SK-N-MC (cell line): ENCODE results near the gene SIRT7.

Experiments
- DNase-seq: peaks from one replicate; pipeline ENCODE4 v3.0.0-alpha.2; 2011; ENCODE audit warnings: low read depth, low spot score
- H3K27ac ChIP-seq: fragments of 200-600 bp; sonication (generic); 2 replicates; pipeline ENCODE4 v1.5.1; 2016; ENCODE audit warnings: mixed run types
- H3K36me3 ChIP-seq: fragments of 200-600 bp; sonication (generic); 2 replicates; pipeline ENCODE4 v1.6.1; 2017; ENCODE audit warnings: antibody characterized with exemption, low read length, mixed read lengths; ENCODE audit not compliant: insufficient read depth
- H3K4me3 ChIP-seq: fragments of 200-600 bp; sonication (generic); 2 replicates; pipeline ENCODE4 v1.5.1; 2016
- H3K9ac ChIP-seq: fragments of 200-600 bp; sonication (generic); 2 replicates; pipeline ENCODE4 v1.8.0; 2017; ENCODE audit warnings: mixed run types, mixed read lengths; ENCODE audit not compliant: insufficient read length
- H3K9me3 ChIP-seq: fragments of 200-600 bp; sonication (generic); 2 replicates; pipeline ENCODE4 v1.6.1; 2017; ENCODE audit warnings: low read depth, mild to moderate bottlenecking, antibody characterized with exemption, low read length, moderate library complexity, mixed read lengths
- EZH2 ChIP-seq: fragments of 200-600 bp; sonication (generic); IDR thresholded peaks from one replicate; pipeline ENCODE4 v1.6.1; 2017; ENCODE audit warnings: antibody characterized with exemption
- FOXP2 ChIP-seq: optimal IDR thresholded peaks from 2 replicates; pipeline ENCODE3; 2011; ENCODE audit warnings: mild to moderate bottlenecking, moderate library complexity; ENCODE audit not compliant: insufficient read depth; ENCODE audit errors: extremely low read length, control extremely low read depth
- POLR2AphosphoS5 ChIP-seq: IDR thresholded peaks from 2 replicates; pipeline ENCODE4 v1.6.1; 2012; ENCODE audit warnings: mild to moderate bottlenecking, low read depth, low read length, borderline replicate concordance

The SIRT7 gene

DNA sequence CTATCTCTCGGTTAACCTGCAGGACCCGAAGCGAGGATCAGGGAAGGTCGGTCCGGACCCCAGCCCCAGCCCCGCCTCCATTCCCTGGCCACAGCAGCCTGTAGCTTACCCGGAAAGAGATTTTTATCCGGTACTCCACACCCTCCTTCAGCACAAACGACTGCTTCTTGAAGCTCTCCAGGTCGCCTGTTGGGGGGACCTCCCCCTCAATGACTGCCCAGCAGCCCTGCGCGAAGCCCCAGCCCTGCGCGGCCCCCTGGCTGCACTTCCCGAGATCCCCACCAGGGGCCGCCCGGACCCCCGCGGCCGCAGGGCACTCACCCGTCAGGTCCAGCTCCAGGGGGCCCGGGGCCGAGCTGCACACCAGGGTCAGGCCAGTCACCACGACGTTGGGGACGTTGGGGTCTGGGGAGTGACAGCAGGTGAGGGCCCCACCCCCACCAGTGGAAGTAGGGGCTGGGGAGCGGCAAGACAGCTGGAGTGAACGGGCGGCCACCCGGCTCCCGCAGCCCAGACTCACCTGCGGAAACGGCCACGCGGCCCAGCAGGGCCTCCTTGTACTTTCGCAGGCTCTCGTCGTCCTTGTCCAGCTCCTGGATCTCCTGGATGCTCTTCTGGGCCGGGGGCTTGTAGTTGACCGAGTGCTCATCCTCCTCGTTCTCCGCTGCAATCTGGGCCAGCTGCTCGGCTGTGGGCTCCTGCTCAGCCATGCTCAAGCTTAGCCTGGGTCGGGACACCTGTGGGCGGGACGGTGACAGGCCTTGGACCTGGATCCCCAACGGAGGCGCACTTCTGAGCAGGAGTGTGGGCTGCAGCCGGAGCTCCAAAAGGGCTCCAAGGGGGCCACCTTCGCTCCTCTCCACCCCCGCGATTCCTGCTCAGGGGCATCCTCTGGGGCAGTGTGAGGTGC, 48.5 kb downstream of the SIRT7 start:
- no peaks in the 10 kb centered on the region for H3K9me3 ChIP-seq
- H3K4me3 ChIP-seq: peak overlapping the region; percentile 82
- TF ChIP-seq FOXP2 (no peak), POLR2AphosphoS5 (no peak; the same call in 1 of the 2 replicates), EZH2 (no peak)
- H3K36me3 ChIP-seq: peaks cover 29% of the 10 kb centered on the region
- peak overlapping the region; percentile 94 for H3K9ac ChIP-seq
- H3K27ac ChIP-seq: peak overlapping the region; percentile 91
- no peak for DNase-seq

DNA sequence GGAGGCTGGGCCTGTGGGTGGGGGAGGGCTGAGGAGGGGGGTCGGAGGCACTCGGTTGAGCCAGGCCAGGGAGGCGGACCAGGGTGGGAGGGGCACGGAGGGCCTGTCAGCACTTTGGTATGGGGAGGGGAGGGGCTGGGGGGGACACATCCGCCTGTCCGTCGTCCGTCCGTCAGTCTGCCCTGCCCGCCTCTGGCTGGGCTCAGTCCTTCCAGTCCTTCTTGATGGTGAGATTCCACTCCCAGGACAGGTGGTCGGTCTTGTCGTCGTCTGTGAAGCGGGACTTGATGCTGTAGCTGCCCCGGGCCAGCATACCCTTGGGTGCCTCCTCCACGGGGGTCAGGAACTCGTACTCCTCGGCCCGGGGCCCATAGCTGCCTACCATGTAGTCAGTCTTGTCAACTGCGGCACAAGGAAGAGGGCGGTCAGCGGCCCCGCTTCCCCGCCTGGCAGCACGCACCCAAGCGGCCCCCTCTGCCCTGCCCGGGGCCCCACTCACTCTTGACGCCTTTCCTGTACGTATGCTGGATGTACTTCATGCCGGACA, 49.2 kb downstream of the SIRT7 start:
- no peak for DNase-seq
- peak overlapping the region; percentile 91 for H3K27ac ChIP-seq
- TF ChIP-seq FOXP2: no peak
- no peak; the same call in 1 of the 2 replicates for TF ChIP-seq POLR2AphosphoS5
- no peak for TF ChIP-seq EZH2
- H3K36me3 ChIP-seq: peaks cover 29% of the 10 kb centered on the region
- no peak overlapping the region for H3K4me3 ChIP-seq
- H3K9me3 ChIP-seq: no peaks in the 10 kb centered on the region
- no peak overlapping the region for H3K9ac ChIP-seq

DNA sequence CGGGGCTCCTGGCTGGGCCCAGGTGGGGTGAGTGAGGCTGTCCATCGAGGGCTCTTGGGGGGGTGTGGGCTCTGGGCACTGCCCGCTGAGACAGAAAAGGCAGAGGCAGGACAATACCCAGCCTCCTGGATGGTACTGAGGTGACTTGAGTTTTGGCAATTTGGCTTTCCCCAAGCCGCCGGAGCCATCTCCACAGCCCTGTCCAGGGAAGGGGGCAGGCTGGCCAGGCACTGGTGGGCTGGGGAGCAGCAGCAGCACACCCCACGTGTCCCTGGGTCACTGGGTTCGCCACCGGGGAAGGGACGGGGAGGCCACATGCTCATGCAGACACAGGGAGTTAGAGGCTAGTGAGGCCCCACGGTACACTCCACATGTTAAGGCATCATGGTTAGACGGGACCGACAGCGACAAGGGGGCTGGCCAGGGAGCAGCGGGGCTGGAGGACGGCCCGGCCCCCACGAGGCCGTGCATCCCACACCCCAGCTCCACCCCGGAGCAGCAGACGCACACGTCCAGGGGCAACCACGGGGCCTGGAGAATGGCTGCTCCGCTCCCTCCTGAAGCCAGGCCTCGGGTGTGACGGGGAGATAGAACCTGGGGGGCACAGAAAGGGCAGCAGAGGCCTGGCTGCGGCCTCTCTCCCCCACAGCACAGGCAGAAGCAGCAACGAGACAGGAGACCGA, 49.8 kb downstream of the SIRT7 start:
- no peaks in the 10 kb centered on the region for H3K9me3 ChIP-seq
- peak overlapping the region; percentile 16 for H3K9ac ChIP-seq
- peak overlapping the region; percentile 91 for H3K27ac ChIP-seq
- H3K4me3 ChIP-seq: no peak overlapping the region; the same call in 1 of the 2 replicates
- peaks cover 30% of the 10 kb centered on the region for H3K36me3 ChIP-seq
- no peak for DNase-seq
- TF ChIP-seq EZH2 (no peak), POLR2AphosphoS5 (no peak), FOXP2 (no peak)

DNA sequence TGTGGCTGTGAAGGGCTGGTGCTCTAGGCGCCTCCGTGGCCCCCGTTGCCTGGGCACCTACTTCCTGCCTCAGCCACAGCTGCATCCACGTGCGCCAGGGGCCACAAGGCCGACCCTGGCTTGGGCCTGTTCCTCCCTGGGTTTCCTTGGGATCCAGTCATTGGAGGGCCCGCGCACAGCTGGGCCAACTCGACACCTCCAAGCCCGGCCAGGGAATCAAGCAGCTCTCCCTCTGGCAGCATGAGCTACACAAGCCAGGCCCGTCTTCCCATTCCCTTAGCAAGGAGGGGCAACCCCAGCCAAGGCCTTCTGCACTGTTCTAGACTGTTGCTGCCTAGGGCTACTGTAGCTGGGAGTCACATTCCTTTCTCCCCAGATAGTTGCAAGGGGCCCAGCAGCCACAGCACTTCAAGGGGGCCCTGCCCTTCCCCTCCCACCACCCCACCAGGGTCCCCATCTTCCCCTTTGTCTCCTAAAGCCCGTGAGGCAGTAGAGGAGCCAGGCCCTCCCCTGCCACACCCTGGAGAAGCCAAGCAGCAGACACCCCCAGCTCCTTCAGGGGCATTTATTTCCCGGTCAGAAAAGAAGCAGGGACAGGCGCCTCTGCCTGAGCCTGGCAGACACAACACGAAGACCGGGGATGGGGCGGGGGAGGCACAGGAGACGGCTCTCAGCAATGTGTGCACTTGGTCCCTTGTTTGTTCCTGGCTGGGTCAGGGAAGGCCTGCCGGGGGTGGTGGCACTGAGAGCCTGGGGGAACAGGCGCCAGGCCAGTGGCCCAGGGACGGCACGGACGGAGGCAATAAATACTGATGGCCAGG, 50.6 kb downstream of the SIRT7 start:
- Histone ChIP-seq H3K36me3 (peaks cover 31% of the 10 kb centered on the region), H3K27ac (peak overlapping the region; percentile 91), H3K4me3 (no peak overlapping the region; the same call in 1 of the 2 replicates), H3K9me3 (no peaks in the 10 kb centered on the region), H3K9ac (peak overlapping the region; percentile 16)
- TF ChIP-seq FOXP2: no peak
- no peak for TF ChIP-seq EZH2
- TF ChIP-seq POLR2AphosphoS5: peak; percentile 77
- no peak for DNase-seq

DNA sequence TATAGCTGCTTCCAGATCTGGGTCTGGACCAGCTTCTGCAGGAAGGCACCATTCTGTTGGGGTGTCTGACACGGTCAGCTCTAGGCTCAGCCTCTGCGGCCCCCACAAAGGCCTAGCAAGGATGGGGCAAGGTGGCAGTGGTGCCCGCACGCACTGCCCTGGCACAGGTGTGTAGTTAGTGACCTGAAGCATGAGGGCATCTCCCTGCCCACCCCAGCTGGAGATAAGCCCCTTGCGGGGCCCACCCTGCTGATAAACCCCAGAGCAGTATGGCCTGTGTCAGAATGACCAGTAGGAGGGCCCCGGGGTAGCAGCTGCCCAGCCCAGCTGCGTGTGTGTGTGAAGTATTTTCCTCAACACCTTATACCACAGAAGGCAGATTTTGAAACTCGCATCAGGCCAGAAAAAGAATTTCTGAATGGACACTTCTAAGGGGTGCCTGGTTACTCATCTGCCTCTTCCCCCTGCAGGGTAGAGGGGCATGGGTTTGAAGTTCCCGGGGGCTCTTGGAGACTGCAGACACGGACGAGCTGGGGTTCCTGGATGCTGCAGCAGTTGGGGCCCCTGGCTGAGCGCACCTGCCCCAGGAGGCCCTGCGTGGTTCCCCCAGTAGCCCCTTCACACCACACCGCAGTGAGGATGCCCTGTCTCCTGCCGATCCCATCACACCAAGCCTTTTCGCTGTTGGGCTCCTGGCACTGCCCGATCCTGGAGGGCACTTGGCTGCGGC, 51.4 kb downstream of the SIRT7 start:
- Histone ChIP-seq H3K36me3 (peaks cover 31% of the 10 kb centered on the region), H3K9me3 (no peaks in the 10 kb centered on the region), H3K4me3 (no peak overlapping the region), H3K9ac (no peak overlapping the region), H3K27ac (peak overlapping the region; percentile 91)
- no peak for DNase-seq
- no peak for TF ChIP-seq FOXP2
- TF ChIP-seq POLR2AphosphoS5: no peak; the same call in 1 of the 2 replicates
- no peak for TF ChIP-seq EZH2

DNA sequence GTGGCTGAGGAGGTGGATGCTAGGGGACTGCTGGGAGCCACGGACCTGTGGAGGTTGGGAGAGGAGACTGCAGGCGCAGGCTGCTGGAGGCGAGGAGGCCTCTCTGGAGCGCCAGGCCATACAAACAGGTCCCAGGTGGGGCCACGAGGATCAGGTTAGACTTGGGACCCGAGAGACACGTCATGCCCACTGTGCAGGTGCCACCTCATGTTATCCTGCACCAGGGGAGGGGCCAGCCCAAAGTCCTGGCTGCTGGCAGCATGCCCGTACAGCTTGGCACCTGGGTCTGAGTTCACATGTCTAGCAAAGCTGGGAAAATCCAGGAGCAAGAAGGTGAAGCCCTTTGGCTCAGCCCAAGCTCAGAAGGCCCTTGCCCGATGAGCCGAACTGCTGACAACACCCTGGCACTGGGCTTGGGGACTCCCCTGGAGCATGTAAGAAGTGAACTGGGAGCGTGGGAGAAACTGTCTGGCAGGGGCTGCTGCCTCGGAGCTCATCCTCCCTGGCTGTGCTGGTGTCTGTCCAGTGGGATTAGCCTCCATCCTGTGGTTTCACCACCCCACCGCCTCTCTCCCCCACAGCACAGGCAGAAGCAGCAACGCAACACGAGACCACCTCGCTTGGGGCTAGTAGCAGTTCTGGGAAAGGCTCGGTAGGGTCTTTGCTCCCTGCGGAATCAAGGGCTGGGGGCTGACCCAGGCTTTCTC, 52.1 kb downstream of the SIRT7 start:
- DNase-seq: no peak
- TF ChIP-seq POLR2AphosphoS5: no peak
- no peak for TF ChIP-seq EZH2
- no peak for TF ChIP-seq FOXP2

DNA sequence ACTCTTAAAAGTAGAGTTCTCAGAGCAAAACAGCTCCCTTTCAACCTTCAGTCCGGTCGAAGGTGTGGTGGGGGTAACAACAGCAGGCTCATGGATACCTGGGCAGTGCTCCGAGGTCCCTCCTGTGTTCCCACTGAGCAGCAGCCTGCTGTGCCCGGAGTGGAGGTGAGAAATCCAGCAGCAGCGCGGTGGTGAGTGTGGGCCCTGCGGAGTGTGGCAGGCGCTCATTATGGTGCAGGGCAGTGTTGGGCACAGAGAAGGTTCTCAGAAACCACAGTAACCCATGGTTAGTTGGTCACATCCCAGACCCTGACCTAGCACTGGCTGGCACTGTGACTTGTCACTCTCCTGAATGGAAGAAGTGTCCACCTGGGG, 52.6 kb downstream of the SIRT7 start:
- no peaks in the 10 kb centered on the region for H3K9me3 ChIP-seq
- no peak overlapping the region for H3K4me3 ChIP-seq
- DNase-seq: no peak
- H3K27ac ChIP-seq: peak overlapping the region; percentile 54; the same call in 1 of the 2 replicates
- H3K9ac ChIP-seq: no peak overlapping the region
- H3K36me3 ChIP-seq: peaks cover 31% of the 10 kb centered on the region
- TF ChIP-seq EZH2 (no peak), FOXP2 (no peak), POLR2AphosphoS5 (no peak)

More for the DNA sequence above, 52.1 kb downstream of the SIRT7 start:
- H3K36me3 ChIP-seq: peaks cover 31% of the 10 kb centered on the region
- no peaks in the 10 kb centered on the region for H3K9me3 ChIP-seq
- no peak overlapping the region for H3K4me3 ChIP-seq
- no peak overlapping the region for H3K9ac ChIP-seq
- peak overlapping the region; percentile 91 for H3K27ac ChIP-seq
